ENCODE data around the gene RSKR.

The RSKR gene

GRCh38 chr17:28598799-28599310 is 15.1 kb downstream of the RSKR start, which contains the start of gene SPAG5:
SPAG5 (minus strand) TSS chr17:28599025; CDS start chr17:28598946, 79 bp downstream.
- H3K36me3 ChIP-seq (ENCODE audit: low read length), result peaks cover 2% of the 10 kb centered on the region; the same call in 1 of the 2 replicates
- no peaks in the 10 kb centered on the region for H3K9me3 ChIP-seq (ENCODE audit: insufficient read depth, low read length)
- H2AFZ ChIP-seq (ENCODE audit: low read depth, low read length, severe bottlenecking), result peak within 1 kb of the TSS; percentile 90
- H4K20me1 ChIP-seq (ENCODE audit: low read depth, low read length), result peaks cover 3% of the 10 kb centered on the region; the same call in 1 of the 2 replicates
- H3K9ac ChIP-seq (ENCODE audit: low read length), result peak within 1 kb of the TSS; percentile 88
- H3K4me2 ChIP-seq (ENCODE audit: low read depth, low read length, poor library complexity, severe bottlenecking), result peak within 1 kb of the TSS; percentile 83
- TF ChIP-seq EZH2phosphoT487 (conservative IDR thresholded peaks at IDR 0.05; ENCODE audit: low read length), result no peak
- TF ChIP-seq, protein P1, sequence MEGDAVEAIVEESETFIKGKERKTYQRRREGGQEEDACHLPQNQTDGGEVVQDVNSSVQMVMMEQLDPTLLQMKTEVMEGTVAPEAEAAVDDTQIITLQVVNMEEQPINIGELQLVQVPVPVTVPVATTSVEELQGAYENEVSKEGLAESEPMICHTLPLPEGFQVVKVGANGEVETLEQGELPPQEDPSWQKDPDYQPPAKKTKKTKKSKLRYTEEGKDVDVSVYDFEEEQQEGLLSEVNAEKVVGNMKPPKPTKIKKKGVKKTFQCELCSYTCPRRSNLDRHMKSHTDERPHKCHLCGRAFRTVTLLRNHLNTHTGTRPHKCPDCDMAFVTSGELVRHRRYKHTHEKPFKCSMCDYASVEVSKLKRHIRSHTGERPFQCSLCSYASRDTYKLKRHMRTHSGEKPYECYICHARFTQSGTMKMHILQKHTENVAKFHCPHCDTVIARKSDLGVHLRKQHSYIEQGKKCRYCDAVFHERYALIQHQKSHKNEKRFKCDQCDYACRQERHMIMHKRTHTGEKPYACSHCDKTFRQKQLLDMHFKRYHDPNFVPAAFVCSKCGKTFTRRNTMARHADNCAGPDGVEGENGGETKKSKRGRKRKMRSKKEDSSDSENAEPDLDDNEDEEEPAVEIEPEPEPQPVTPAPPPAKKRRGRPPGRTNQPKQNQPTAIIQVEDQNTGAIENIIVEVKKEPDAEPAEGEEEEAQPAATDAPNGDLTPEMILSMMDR (IDR thresholded peaks at IDR 0.05; ENCODE audit: insufficient read depth, low read length, poor library complexity, severe bottlenecking), result no peak
- peak within 1 kb of the TSS; percentile 91 for H3K4me3 ChIP-seq (ENCODE audit: insufficient read depth, low read length, poor library complexity, severe bottlenecking)
- no peaks in the 10 kb centered on the region for H3K9me2 ChIP-seq (replicated peaks; ENCODE audit: insufficient read depth, low read length)
- H3K79me2 ChIP-seq (ENCODE audit: insufficient read depth, low read length), result peaks cover 33% of the 10 kb centered on the region
- H3K27me3 ChIP-seq (ENCODE audit: low read length), result no peaks in the 10 kb centered on the region
- peaks cover 15% of the 10 kb centered on the region for H3F3A ChIP-seq (ENCODE audit: insufficient read depth)
- H3K27ac ChIP-seq (ENCODE audit: low read depth, low read length), result peak within 1 kb of the TSS; percentile 77

DNA sequence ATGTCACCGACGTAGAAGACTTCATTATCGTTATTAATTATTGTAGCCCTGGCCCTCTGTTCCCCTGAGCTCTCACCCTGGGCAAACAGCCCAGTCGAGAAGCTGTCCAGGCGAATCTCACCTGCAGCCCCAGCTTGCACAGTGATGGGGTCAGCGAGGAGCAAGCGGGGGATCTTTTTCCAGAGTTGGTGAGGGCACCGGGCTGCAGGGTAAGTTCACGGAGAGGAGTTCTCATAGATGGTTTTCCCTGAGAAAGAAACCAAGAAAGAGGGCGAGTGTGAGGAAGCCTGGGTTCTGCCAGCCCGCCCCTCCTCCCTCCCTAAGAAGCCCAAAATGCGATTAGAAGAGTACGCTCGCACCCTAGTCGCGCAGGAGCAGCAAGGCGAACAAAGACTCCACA is 15.6 kb downstream of the RSKR start:
- Histone ChIP-seq H3K9ac (ENCODE audit: low read length) (peak overlapping the region; percentile 88), H4K20me1 (ENCODE audit: low read depth, low read length) (peaks cover 5% of the 10 kb centered on the region; the same call in 1 of the 2 replicates), H3K79me2 (ENCODE audit: insufficient read depth, low read length) (peaks cover 36% of the 10 kb centered on the region), H3K27ac (ENCODE audit: low read depth, low read length) (peak overlapping the region; percentile 77), H3K4me2 (ENCODE audit: low read depth, low read length, poor library complexity, severe bottlenecking) (peak overlapping the region; percentile 83), H3K9me3 (ENCODE audit: insufficient read depth, low read length) (no peaks in the 10 kb centered on the region), H3K4me3 (ENCODE audit: insufficient read depth, low read length, poor library complexity, severe bottlenecking) (peak overlapping the region; percentile 91), H3K27me3 (ENCODE audit: low read length) (no peaks in the 10 kb centered on the region), H3K9me2 (replicated peaks; ENCODE audit: insufficient read depth, low read length) (no peaks in the 10 kb centered on the region), H3F3A (ENCODE audit: insufficient read depth) (peaks cover 17% of the 10 kb centered on the region), H2AFZ (ENCODE audit: low read depth, low read length, severe bottlenecking) (peak overlapping the region; percentile 90), H3K36me3 (ENCODE audit: low read length) (peaks cover 3% of the 10 kb centered on the region; the same call in 1 of the 2 replicates)
- TF ChIP-seq, protein P1 (IDR thresholded peaks at IDR 0.05; ENCODE audit: insufficient read depth, low read length, poor library complexity, severe bottlenecking), result no peak
- no peak for TF ChIP-seq EZH2phosphoT487 (conservative IDR thresholded peaks at IDR 0.05; ENCODE audit: low read length)

GRCh38 chr17:28597606-28598383 is 16.2 kb downstream of the RSKR start:
- H2AFZ ChIP-seq (ENCODE audit: low read depth, low read length, severe bottlenecking), result peak overlapping the region; percentile 90
- peaks cover 17% of the 10 kb centered on the region for H3F3A ChIP-seq (ENCODE audit: insufficient read depth)
- no peaks in the 10 kb centered on the region for H3K27me3 ChIP-seq (ENCODE audit: low read length)
- H3K36me3 ChIP-seq (ENCODE audit: low read length), result peaks cover 8% of the 10 kb centered on the region; the same call in 1 of the 2 replicates
- peaks cover 41% of the 10 kb centered on the region for H3K79me2 ChIP-seq (ENCODE audit: insufficient read depth, low read length)
- H3K9ac ChIP-seq (ENCODE audit: low read length), result peak overlapping the region; percentile 88
- H4K20me1 ChIP-seq (ENCODE audit: low read depth, low read length), result peaks cover 5% of the 10 kb centered on the region; the same call in 1 of the 2 replicates
- H3K27ac ChIP-seq (ENCODE audit: low read depth, low read length), result peak overlapping the region; percentile 77
- peak overlapping the region; percentile 91 for H3K4me3 ChIP-seq (ENCODE audit: insufficient read depth, low read length, poor library complexity, severe bottlenecking)
- no peaks in the 10 kb centered on the region for H3K9me2 ChIP-seq (replicated peaks; ENCODE audit: insufficient read depth, low read length)
- no peaks in the 10 kb centered on the region for H3K9me3 ChIP-seq (ENCODE audit: insufficient read depth, low read length)
- peak overlapping the region; percentile 83 for H3K4me2 ChIP-seq (ENCODE audit: low read depth, low read length, poor library complexity, severe bottlenecking)
- TF ChIP-seq EZH2phosphoT487 (conservative IDR thresholded peaks at IDR 0.05; ENCODE audit: low read length), result no peak
- TF ChIP-seq, protein P1 (IDR thresholded peaks at IDR 0.05; ENCODE audit: insufficient read depth, low read length, poor library complexity, severe bottlenecking), result no peak
